Activated CD4-positive, alpha-beta T cell treated with anti-CD3 and anti-CD28 coated beads, Interleukin-10, Interleukin-2, amounts not matched to agents 100 ng/mL and 50 ng/mL, durations not matched to agents 16 hours and 8 hours (primary cell): ENCODE data around the gene LENG9.

ENCODE experiments used
- DNase-seq: peaks from one replicate; pipeline ENCODE4 v3.0.0-alpha.2; 2020

Gene LENG9

GRCh38 chr19:54420068-54420382, 43.6 kb downstream of the LENG9 start:
- DNase-seq: no peak

GRCh38 chr19:54418930-54419800, 44.4 kb downstream of the LENG9 start:
- DNase-seq: no peak

GRCh38 chr19:54418030-54418929, 45.3 kb downstream of the LENG9 start:
- peak; percentile 38 for DNase-seq

- DNase-seq: no peak
Measured at GRCh38 chr19:54416695-54417491, 46.7 kb downstream of the LENG9 start.

- no peak for DNase-seq
Measured at GRCh38 chr19:54415901-54416673, 47.5 kb downstream of the LENG9 start.

GRCh38 chr19:54415208-54415900, 48.2 kb downstream of the LENG9 start, which contains the start of gene TTYH1:
TSS of gene TTYH1 (plus strand) at chr19:54415464. CDS start at chr19:54415553, 89 bp downstream.
- no peak for DNase-seq

GRCh38 chr19:54414156-54414555, 49.4 kb downstream of the LENG9 start:
- no peak for DNase-seq

GRCh38 chr19:54412877-54413276, 50.7 kb downstream of the LENG9 start:
- DNase-seq: no peak
